Thymus (tissue), 14 donors: Measurements from ENCODE around the gene KLHL7. TPM values are rescaled to one million over a fixed set of nuclear protein-coding genes. Genes with fewer than 3 reads are reported as not detected.

Experiments used
- DNase-seq, 9 donors: peaks; one replicate each; pipeline ENCODE4 v3.0.0-alpha.2; 2013; ENCODE audit warnings: low spot score in 9 of 9, low read depth in 6 of 9, missing footprints in 1 of 9
- H3K27ac ChIP-seq, 2 donors: one replicate each; pipeline ENCODE4 v1.5.1; 2013; ENCODE audit warnings: control low read depth in 1 of 2, low read depth in 1 of 2, low read length in 1 of 2, mild to moderate bottlenecking in 1 of 2, moderate library complexity in 1 of 2
- H3K27me3 ChIP-seq, 2 donors: one replicate each; pipeline ENCODE4 v1.5.1; 2013; ENCODE audit warnings: low read length in 1 of 2; ENCODE audit not compliant: control insufficient read depth in 2 of 2, insufficient read depth in 1 of 2
- H3K36me3 ChIP-seq, 2 donors: one replicate each; pipeline ENCODE4 v1.5.1; 2013; ENCODE audit warnings: low read length in 1 of 2, mild to moderate bottlenecking in 1 of 2, moderate library complexity in 1 of 2; ENCODE audit not compliant: control insufficient read depth in 2 of 2, insufficient read depth in 2 of 2
- H3K4me1 ChIP-seq, 2 donors: one replicate each; pipeline ENCODE4 v1.5.1; 2013; ENCODE audit warnings: low read length in 2 of 2; ENCODE audit not compliant: control insufficient read depth in 2 of 2, insufficient read depth in 2 of 2
- H3K4me3 ChIP-seq, 2 donors: one replicate each; pipeline ENCODE4 v1.5.1; 2013; ENCODE audit warnings: low read length in 2 of 2, control low read depth in 1 of 2, mild to moderate bottlenecking in 1 of 2
- H3K9me3 ChIP-seq, 2 donors: one replicate each; pipeline ENCODE4 v1.5.1; 2013; ENCODE audit warnings: low read length in 1 of 2, mild to moderate bottlenecking in 1 of 2; ENCODE audit not compliant: control insufficient read depth in 2 of 2, insufficient read depth in 1 of 2
- WGBS: extraction: QIAGEN DNeasy Blood & Tissue Kit; methylation state at CpG from one replicate; pipeline ENCODE4 v1.1.7; 2013; 5-methylcytosine and 5-hydroxymethylcytosine counted together
- long read RNA-seq, 10 donors: transcript quantifications; one replicate each; lab custom pipeline, GENCODE V29; 2026
- polyA plus RNA-seq: library from polyadenylated mRNA; stranded (reverse); fragments of 200-250 nt; gene quantifications from one replicate; pipeline ENCODE4 v1.2.3, GENCODE V29; 2013
- total RNA-seq: library from RNA; stranded (reverse); fragments of 120-200 nt; gene quantifications from one replicate; pipeline ENCODE4 v1.2.4, GENCODE V29; 2013
- donor health status: healthy.

The KLHL7 gene
- total RNA-seq, result 23.4 TPM
- polyA plus RNA-seq, result 20.9 TPM
- long read RNA-seq, donor 1, partial matches to known transcripts, result 0 of 1 reads
- long read RNA-seq, donor 1, other reads (novel, unspliced or antisense), result 0 of 1 reads
- long read RNA-seq, donor 2, result 0 reads
- long read RNA-seq, donor 3, full-length matches to known transcripts, result 14 of 14 reads
- long read RNA-seq, donor 3, partial matches to known transcripts, result 0 of 14 reads
- long read RNA-seq, donor 3, other reads (novel, unspliced or antisense), result 0 of 14 reads
- long read RNA-seq, donor 4, full-length matches to known transcripts, result 10 of 10 reads
- long read RNA-seq, donor 4, partial matches to known transcripts, result 0 of 10 reads
- long read RNA-seq, donor 4, other reads (novel, unspliced or antisense), result 0 of 10 reads
- long read RNA-seq, donor 5, full-length matches to known transcripts, result 17 of 23 reads
- long read RNA-seq, donor 5, partial matches to known transcripts, result 6 of 23 reads
- long read RNA-seq, donor 5, other reads (novel, unspliced or antisense), result 0 of 23 reads
- long read RNA-seq, donor 6, full-length matches to known transcripts, result 9 of 9 reads
- long read RNA-seq, donor 6, partial matches to known transcripts, result 0 of 9 reads
- long read RNA-seq, donor 6, other reads (novel, unspliced or antisense), result 0 of 9 reads
- long read RNA-seq, donor 7, full-length matches to known transcripts, result 11 of 16 reads
- long read RNA-seq, donor 7, partial matches to known transcripts, result 5 of 16 reads
- long read RNA-seq, donor 7, other reads (novel, unspliced or antisense), result 0 of 16 reads
- long read RNA-seq, donor 8, full-length matches to known transcripts, result 10 of 10 reads
- long read RNA-seq, donor 8, partial matches to known transcripts, result 0 of 10 reads
- long read RNA-seq, donor 8, other reads (novel, unspliced or antisense), result 0 of 10 reads
- long read RNA-seq, donor 9, full-length matches to known transcripts, result 7 of 7 reads
- long read RNA-seq, donor 9, partial matches to known transcripts, result 0 of 7 reads
- long read RNA-seq, donor 9, other reads (novel, unspliced or antisense), result 0 of 7 reads
- long read RNA-seq, donor 10, full-length matches to known transcripts, result 8 of 8 reads
- long read RNA-seq, donor 10, partial matches to known transcripts, result 0 of 8 reads
- long read RNA-seq, donor 10, other reads (novel, unspliced or antisense), result 0 of 8 reads

DNA sequence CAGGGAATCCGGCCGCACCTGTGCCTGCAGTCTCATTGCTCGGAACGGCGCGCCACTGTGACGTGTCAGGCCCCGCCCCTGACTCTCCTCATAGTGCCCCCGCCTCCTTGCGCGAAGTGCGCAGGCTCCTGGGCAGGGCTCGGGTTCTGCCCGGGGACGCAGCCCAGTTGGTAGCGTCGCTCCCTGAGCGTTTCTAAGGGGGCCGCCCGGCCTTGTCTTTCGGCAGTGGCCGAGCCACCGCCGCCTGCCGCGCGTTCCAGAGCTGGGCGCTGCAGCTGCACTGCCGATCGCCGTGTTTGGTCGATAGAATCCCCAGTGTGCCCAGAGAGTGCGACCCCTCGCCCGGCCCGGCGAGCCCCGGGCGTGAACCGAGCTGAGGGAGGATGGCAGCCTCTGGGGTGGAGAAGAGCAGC, at the start of gene KLHL7:
TSS of gene KLHL7 (plus strand) at position 142 of the 413 bp plus-strand sequence. CDS start at position 384, 242 bp downstream.
- peak; percentile 80 to 96 (median 93) for DNase-seq
- H3K4me1 ChIP-seq, result peaks cover 5 to 12% of the 10 kb centered on the region in 2 donors
- H3K27ac ChIP-seq, result peak within 1 kb of the TSS; percentile 91 to 97
- H3K9me3 ChIP-seq, result peaks cover 0 to 3% of the 10 kb centered on the region in 2 donors
- under 1% methylated on average over 40 of the region's 40 CpGs for WGBS
- no peaks in the 10 kb centered on the region for H3K36me3 ChIP-seq
- no peaks in the 10 kb centered on the region for H3K27me3 ChIP-seq
- peak within 1 kb of the TSS; percentile 64 to 97 for H3K4me3 ChIP-seq

- no peaks in the 10 kb centered on the region for H3K9me3 ChIP-seq
- no peaks in the 10 kb centered on the region for H3K36me3 ChIP-seq
- H3K4me1 ChIP-seq, result no peaks in the 10 kb centered on the region
- DNase-seq, result no peak
- H3K27me3 ChIP-seq, result no peaks in the 10 kb centered on the region
- no peak overlapping the region for H3K27ac ChIP-seq
- no peak overlapping the region for H3K4me3 ChIP-seq
- 92% methylated on average over 6 of the region's 6 CpGs for WGBS
Observed at GRCh38 chr7:23058408-23059096, 47.0 kb upstream of the KLHL7 start.

GRCh38 chr7:23061327-23061726, 44.3 kb upstream of the KLHL7 start:
- H3K27ac ChIP-seq, result no peak overlapping the region
- no peaks in the 10 kb centered on the region for H3K27me3 ChIP-seq
- H3K4me1 ChIP-seq, result no peaks in the 10 kb centered on the region
- no peak for DNase-seq
- 84% methylated on average over 6 of the region's 6 CpGs for WGBS
- H3K4me3 ChIP-seq, result no peak overlapping the region
- H3K9me3 ChIP-seq, result no peaks in the 10 kb centered on the region
- no peaks in the 10 kb centered on the region for H3K36me3 ChIP-seq

- no peaks in the 10 kb centered on the region for H3K36me3 ChIP-seq
- 91% methylated on average over 7 of the region's 7 CpGs for WGBS
- DNase-seq, result no peak
- H3K4me1 ChIP-seq, result no peaks in the 10 kb centered on the region
- H3K4me3 ChIP-seq, result no peak overlapping the region
- H3K27me3 ChIP-seq, result no peaks in the 10 kb centered on the region
- H3K27ac ChIP-seq, result no peak overlapping the region
- no peaks in the 10 kb centered on the region for H3K9me3 ChIP-seq
Observed at GRCh38 chr7:23062452-23062851, 43.1 kb upstream of the KLHL7 start.

- 98% methylated on average over 1 of the region's 1 CpG for WGBS
- no peak for DNase-seq
Observed at GRCh38 chr7:23065974-23066373, 39.6 kb upstream of the KLHL7 start.

GRCh38 chr7:23067271-23067670, 38.3 kb upstream of the KLHL7 start:
- H3K4me1 ChIP-seq, result no peaks in the 10 kb centered on the region
- 87% methylated on average over 1 of the region's 1 CpG for WGBS
- no peaks in the 10 kb centered on the region for H3K27me3 ChIP-seq
- no peaks in the 10 kb centered on the region for H3K9me3 ChIP-seq
- DNase-seq, result no peak
- H3K36me3 ChIP-seq, result no peaks in the 10 kb centered on the region
- H3K27ac ChIP-seq, result no peak overlapping the region
- no peak overlapping the region for H3K4me3 ChIP-seq

More at GRCh38 chr7:23065974-23066373, 39.6 kb upstream of the KLHL7 start:
- Histone ChIP-seq H3K4me3 (no peak overlapping the region), H3K4me1 (no peaks in the 10 kb centered on the region), H3K9me3 (no peaks in the 10 kb centered on the region), H3K36me3 (no peaks in the 10 kb centered on the region), H3K27ac (no peak overlapping the region), H3K27me3 (no peaks in the 10 kb centered on the region)

GRCh38 chr7:23072048-23072447, 33.5 kb upstream of the KLHL7 start:
- Histone ChIP-seq H3K4me1 (no peaks in the 10 kb centered on the region), H3K27ac (no peak overlapping the region), H3K9me3 (no peaks in the 10 kb centered on the region), H3K27me3 (no peaks in the 10 kb centered on the region), H3K36me3 (no peaks in the 10 kb centered on the region), H3K4me3 (no peak overlapping the region)
- no peak for DNase-seq

GRCh38 chr7:23072922-23073321, 32.7 kb upstream of the KLHL7 start:
- Histone ChIP-seq H3K27me3 (no peaks in the 10 kb centered on the region), H3K4me1 (no peaks in the 10 kb centered on the region), H3K27ac (no peak overlapping the region), H3K4me3 (no peak overlapping the region), H3K36me3 (no peaks in the 10 kb centered on the region), H3K9me3 (no peaks in the 10 kb centered on the region)
- WGBS, result 69% methylated on average over 2 of the region's 2 CpGs
- no peak for DNase-seq
